GM18511 (cell line): Measurements from ENCODE around the gene KRT74.

Experiments
- ATAC-seq: cut with Tn5 transposase; IDR thresholded peaks from one replicate; pipeline ENCODE4 v1.9.1; 2021; ENCODE audit warnings: mild to moderate bottlenecking, moderate library complexity; ENCODE audit not compliant: unreplicated experiment

The KRT74 gene

DNA sequence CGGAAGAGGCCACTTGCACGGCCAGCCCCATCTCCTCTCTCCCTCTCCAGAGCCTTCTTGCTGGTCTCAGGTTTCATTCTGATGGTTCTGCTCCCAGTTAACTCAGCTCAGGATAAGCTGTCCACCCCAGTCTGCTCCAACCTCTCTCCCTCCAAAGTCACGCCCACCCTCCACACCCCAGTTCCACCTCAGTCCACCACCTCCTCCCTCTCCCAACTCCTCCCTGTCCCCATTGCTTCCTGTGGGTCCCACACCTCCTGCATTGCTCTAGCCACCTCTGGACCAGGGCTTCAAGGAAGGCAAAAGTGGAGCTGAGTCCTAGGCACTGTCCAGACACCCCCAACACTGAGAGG, 33.8 kb downstream of the KRT74 start:
- no peak for ATAC-seq

DNA sequence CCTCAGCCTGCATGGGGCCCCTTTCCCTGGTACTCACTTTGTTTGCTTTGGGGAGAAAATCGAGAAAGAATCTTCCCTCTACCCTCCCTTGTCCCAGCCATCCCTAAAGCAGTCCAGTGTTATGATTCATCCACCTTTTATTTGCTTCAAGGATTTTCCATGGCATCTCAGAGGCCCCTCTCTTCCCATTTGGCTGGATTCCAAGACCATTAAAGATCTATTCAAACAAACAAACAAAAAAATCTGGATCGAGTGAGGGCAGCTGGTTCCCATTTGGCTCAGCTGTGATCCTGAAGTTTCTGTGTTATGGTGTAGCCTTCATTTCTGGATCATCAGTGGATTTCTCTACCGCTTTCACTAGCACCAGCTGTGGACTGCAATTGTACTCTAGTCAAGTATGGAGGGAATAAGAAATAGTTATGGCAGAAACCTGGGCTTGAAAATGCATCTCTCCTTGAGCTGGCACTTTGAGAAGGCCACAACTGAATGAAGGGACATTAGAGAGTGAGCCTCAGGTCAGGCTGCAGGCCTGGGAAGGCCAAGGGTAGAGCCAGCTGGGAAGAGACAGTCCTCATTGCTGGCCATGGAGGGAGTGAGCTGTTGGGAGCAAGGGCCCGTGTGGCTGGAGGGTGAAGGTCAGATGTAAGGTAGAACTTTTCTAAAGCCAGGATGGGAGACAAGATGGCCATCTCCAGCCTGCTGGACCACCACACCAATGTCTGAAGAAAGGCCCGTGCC, 34.4 kb downstream of the KRT74 start:
- no peak for ATAC-seq

DNA sequence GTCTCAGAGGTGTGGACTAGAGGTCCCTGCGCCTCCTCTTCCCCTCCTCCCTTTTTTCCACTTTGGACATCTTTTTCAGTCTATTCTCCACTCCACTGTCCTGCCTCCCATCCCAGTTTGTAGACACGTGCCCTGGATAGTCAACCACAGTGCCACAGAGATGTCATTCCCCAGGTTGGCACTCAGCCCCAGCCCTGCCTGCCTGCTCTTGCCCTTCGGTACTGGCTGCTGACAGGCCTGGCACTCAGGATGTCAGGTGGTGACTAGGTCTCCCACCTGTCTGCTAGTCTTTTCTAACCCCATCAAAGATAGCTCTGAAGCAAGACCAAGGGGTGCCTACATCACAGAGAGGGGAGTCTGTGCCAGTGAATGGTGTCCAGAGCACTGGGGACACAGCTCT, 36.5 kb downstream of the KRT74 start:
- ATAC-seq, result no peak

DNA sequence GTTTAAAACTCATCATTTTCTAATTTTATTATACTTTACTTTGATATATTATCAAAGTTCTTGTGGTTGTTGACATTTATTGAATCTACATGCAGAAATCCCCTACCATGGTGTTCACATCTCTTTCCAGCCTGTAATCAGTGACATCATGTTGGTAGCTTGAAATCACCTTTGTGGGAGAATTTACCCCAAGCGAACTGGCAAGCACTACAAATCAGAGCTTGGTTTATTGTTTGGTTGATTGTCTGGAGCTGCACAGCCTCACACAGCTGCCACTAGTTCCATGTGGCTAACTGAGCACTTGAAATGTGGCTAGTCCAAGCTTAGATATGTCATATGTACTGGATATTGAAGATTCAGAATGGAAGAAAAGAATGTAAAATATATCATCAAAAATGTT, 38.1 kb downstream of the KRT74 start:
- no peak for ATAC-seq

DNA sequence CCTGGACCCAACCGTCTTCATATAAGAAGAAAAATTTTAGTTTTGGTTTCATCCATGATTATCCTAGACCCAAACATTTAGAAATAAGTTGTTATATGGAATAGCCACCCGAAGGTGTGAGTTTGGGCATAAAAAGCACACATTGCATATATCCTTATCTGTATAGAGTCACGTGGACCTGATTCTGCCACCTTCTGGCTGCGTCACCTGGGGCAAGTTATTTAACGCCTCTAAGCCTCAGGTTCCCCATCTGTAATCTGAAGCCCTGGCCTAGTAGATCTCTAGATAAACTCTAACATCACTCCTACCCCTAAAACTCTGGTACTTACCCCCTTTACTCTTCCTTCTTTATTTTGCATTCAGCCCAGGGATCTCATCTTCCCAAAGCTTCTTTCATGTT, 39.2 kb downstream of the KRT74 start:
- ATAC-seq, result no peak

DNA sequence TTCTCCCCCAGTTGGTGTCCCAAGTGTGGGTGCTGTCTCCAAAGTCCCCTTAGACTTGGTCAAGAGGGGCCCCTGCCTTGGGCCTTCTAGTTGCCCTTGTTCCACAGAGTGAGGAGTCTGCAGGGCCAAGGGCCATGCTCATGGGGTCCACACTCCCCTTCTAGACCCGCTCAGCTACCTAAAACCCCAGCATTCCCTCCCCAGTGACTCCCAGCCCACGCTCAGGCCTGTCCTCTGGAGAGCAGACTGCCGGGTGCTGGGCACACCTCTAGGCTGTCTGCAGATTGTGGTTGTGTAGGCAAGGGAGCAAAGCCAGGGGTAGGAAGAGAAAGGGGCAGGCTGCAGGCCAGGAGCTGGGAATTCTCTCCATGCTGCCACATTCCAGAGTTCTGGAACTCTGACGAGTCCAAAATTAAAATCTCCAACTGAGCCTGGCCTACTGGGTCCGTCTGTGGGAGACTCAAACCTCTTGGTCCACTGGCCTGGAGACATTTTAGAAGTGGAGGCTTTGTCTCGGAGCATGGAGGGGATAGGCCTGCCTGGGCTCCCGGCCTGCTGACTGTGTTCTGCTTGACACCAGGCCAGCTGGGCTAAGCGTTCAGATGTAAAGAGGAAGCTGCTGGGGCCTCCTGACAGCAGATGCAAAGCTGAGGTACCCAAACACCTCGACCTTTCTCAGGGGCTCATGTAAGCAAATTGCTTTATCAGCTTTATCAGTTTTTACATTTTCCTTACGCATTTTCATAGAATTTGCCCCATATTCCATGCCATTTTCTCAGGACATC, 39.8 kb downstream of the KRT74 start:
- ATAC-seq, result no peak

DNA sequence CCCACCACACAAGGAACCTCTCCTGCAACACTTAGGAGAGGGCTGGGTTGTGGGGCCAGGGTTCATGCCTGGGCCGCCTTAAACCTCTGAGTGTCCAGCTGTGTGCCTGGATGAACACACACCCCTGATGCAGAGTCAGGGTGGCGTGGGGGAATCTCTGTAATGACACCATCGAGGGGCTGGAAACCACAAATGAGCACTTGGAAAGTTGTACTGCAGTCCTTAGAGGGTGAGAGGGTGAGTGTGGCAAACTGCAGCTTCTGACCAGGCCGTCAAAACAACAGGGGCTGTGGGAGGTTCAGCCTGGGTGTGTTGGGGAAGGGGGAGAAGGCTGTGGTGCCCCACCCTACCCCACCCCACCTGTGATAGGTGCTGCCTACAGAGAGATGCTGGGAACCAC, 41.0 kb downstream of the KRT74 start:
- ATAC-seq, result no peak

DNA sequence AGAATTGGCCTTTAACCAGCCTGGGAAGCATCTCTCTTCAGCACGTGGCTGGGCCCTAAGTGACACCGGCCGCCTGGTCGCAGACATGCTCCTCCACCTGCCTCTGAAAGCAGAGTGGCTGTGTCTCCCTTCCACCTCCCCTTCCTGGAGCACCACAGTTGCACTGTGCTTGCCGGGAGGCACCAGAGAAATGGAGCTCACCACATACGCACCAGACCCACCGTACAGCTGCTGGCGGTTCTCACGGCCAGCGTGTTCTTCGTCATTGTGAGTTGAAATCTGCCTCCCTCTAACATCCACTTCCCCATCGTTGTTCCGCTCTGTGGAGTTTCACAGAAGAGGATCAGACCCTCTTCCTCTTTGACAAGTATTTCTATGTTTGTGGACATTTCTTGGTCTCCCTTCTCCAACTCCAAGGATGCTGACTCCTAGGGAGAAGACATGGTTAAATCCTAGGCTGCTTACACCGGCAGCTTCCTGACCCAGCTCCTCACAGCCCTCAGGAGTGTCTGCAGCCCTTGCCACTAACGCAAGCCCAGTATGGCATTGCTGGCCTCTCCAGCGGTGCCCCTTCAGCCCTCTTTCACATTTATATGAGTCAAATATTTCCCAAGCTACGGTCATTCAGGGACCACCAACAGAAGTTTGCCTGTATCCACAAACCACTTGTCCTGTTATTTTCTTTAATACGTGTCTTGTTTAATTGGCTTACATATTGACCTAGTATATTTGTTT, 41.9 kb downstream of the KRT74 start:
- ATAC-seq, result no peak

DNA sequence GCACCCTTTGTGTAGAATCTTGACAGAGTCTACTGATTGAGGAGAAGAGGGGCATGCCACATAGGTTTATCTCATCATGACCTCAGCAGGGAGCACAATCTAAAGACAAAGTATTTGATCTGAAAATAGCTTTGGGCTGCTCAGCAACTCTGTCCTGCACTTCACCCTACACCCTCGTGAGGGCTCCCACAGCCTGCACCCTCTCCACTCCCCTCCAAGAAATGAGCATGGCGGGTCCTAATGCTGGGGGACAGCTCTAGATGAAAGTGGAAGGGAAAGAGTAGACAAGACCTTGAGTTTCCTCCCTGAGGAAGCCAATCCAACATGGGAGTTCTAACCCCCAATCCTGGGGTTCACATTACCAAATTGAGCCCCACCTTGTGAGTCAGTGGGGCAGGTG, 42.7 kb downstream of the KRT74 start:
- no peak for ATAC-seq

DNA sequence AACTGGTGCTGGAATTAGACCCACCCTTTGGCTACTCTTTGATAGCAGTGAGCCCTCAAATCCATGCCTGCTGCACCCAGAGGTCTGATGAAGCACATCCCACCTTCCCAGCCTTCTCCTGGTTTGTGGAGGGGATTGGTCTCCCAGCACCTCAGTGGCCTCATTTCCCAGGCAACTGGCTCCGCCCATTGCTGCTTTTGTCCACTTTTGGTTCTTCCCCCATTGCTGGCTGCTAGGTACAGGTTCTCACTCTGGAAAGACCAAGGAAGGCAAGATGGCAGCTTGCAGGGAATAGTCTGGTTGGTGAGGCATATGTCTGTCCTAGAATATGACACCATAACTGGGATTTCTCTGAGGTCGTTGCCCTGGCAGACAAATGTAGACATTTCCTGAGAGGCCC, 43.3 kb downstream of the KRT74 start:
- ATAC-seq, result no peak

DNA sequence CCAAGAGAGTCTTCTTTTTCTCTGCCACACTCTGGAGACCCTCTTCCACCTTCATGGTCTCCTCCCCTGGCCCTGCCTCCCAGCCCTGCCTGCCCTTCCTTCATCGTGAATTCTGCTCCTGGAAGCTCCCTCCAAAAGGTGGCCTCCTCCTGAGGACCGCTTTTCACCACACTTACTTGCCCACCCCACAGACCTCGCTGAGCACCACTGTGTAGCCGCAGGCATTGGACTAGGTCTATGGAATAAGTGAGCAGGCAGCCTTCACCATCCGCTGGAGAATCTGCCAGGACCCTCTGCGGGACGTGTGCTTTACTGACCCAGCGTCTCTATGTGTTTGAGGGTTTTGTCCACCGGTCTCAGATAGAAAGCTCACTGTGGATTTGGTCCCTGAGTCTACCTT, 43.8 kb downstream of the KRT74 start:
- ATAC-seq, result no peak

DNA sequence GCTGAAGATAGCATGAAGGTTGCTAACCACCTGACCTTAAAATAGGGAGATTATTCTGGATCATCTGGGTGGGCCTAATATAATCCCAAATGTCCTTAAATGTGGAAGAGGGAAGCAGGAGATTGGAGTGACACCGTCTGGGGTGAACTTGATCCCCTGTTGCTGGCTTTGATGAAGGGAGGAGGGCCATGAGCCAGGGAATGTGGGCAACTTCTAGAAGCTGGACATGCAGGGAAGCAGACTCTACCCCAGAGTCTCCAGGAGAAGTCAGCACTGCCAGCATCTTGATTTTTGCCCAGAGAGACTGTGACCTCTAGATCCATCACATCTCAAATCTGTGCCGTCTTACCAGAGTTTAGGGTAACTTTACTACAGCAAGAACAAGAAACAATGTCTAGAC, 44.2 kb downstream of the KRT74 start:
- no peak for ATAC-seq

DNA sequence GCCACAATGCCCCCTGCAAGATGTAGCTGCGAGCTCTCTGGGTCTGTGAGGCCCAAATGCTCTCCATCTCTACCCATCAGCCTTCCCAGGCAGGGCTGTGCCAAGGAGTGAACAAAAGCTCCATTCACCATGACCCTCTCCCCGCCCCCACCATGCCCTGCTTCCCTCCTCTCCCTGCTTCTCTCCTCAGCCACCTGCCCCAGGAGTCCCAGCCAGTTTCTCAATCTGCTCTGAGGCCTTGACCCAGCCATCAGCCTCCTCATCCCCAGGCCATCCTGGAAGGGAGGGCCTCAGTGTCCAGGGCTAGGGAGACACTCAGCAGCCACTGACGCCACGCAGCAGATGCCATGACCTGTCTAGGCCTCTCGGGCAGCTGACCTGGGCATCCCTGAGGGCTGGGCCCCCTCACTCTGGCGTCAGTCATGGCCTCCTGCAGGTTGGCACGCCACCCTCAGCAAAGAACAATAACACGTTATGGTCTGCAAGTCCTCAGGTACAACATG, 45.0 kb downstream of the KRT74 start:
- no peak for ATAC-seq

DNA sequence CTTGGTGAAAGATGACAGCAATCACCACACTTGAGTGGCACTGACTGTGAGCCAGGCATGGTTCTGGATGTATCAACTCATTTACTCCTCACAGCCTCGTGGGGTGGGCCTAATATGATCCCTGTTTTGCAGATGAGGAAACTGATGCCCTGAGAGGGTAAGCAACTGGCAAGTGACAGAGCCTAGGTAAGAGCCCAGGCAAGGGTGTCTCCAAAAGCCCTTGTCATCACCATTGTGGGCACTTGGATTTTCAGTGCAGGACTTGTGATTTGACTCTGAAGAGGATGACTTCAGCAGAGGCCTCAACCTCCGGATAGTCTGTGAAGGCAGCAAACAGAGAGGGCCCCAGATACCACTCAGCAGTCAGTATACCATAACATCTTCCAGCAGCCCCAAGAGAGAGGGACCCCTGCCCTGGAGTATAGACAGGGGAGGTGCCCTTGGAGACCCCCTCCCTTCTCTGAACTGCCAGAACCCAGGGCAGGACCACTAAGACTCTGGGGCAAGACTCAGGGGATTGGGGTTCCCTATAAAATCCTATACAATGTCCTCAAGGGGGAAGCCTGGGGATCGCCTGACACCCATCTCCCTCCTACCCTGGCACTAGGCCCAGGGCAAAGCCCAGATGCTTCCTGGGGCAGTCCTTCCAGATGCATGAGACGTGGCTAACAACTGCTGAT, 46.4 kb downstream of the KRT74 start:
- no peak for ATAC-seq

DNA sequence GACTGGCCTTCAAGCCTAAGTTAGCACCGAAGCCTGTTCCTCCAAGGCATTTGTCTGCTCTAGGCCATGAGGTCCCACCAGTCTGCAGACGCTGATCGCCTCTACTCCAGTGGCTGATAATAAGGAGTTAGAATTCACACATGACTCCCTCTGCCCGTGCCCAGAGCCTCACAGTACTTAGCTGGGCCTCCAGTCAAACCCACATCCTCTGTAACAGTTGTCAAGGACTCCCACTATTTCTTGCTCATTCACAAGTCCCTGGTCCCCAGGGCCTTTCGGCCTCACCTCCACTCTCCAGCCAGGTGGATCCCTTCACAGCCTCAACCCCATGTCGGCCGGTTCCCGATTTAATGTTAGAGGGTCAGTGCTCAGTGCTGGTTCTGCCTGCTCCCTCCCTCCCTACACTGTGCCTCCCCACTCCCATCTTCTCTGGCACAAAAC, 47.1 kb downstream of the KRT74 start:
- ATAC-seq, result no peak

DNA sequence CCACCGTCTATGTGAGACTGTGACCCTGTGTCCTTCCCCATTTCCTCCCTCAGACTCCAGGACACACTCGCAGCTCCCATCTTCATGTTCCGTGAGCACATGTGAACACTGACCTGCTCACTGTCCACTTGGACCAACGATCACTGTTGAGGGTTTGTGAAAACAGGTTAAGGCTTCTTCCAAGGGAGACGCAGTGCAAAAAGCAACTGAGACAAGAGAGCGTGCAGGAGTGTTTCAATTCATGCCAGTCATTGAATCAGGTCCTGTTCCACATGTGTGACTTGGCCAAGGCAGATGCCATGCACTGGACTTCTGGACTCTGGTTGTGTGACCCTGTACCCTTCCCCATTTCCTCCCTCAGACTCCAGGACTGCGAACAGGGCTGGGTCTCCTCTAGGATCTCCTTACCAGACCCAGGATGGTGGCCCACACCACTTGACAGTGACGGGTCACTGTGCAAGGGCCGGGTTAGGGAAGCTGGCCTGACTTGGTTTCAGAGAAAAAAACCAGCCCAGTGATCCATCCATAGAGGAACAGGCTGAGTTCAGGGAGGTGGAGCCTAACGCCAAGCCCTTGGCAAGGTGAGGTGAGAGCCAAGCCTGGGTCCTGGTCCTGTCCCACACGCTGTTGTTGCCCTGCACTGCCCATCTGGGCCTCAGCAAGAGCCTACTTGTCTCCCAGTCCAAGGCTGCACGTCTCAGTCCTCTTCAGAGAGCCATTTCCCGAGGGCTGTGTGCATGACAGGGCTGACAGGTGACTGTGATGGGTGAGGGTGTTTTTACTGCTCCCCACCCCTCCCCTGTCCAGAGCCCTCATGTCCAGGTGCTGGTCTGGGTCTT, 47.8 kb downstream of the KRT74 start:
- ATAC-seq, result no peak

DNA sequence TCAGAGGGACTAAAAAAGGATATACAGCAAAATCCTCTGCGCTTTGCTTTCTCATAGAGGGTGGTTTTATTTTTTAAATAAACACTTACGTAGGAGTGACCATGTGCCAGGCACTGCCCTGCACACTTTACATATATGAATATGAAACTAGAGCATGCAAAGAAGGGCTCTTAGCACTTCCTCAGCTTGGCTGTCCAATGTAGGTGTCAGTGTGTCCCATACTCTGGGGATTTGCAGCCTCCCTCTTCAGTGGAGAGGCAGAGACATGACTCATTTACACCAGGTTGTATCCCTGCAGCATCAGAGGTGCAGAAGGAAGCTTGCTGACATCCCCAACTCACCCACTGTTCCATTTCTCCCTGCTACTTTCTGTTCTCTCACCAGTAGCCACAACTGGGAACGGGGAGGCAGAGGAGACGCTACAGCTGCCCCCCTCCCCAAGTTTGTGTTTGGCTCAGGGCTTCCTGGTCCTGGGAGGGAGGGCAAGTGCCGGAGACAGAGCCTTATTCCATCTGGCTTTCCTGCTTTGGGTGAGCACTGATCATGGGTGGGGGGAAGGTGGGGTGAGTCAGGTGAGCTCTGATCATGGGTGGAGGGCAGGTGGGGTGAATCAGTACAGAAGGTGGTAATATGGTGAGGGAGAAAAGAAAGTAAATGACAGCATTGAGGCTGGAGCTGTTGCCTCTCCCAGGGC, 48.6 kb downstream of the KRT74 start:
- ATAC-seq, result peak; percentile 67

DNA sequence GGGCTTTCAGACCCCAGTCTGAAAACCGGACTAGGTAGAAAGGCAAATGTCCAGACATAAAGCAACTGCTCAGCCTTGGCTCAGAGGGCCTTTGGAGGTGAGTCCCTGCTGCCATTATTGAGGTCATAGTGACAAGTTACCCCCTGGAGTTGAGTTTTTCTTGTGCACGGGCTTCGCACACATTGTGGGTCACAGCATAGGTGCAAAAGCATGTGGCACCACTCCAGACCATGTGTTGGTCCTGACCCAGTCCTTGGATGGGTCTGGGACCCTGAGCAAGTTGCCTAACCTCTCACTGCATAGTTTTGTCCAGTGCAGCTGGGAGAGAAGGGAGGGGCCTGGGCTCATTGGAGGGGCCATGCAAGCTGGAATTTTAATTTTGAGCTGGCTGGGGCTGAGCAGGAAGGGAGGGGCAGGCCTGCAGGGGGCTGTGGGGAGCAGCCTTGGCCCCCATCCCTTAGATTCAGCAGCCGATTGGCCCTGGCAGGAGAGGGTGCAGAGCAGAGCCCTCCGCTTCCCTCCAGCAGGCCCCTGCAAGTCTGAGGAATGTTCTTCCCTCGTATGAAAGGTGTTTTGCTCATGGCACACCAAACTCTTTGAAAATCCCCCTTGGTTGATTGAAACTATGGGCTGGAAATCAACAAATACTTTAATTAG, 49.3 kb downstream of the KRT74 start:
- ATAC-seq, result no peak

DNA sequence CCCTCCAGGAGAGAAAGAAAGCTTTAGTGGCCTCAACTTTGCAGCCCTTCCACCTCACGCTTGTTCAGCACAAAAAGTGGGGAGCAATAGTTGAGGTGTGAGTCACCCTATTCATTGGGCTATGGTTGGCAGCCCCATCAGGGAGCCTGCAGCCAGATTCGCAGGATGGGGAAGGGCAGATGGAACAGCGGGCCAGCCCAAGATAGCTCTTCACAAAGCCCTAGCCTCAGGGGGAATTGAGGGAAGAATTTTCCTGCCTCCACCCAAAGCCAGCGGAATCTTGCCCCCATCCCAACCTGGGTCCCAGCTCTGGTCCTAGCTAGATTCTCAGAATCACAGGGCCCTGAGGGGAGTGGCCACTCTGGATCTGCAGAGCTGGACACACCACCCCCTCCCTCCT, 49.8 kb downstream of the KRT74 start:
- no peak for ATAC-seq
